Activated CD8-positive, alpha-beta T cell treated with anti-CD3 and anti-CD28 coated beads for 36 hours (primary cell): ENCODE data around the gene R3HDM4. TPM values are rescaled to one million over a fixed set of nuclear protein-coding genes. Genes with fewer than 3 reads are reported as not detected.

ENCODE experiments used
- ATAC-seq: fragments of 200-7000 bp; cut with Tn5 transposase; one replicate; pipeline ENCODE4 v1.10.0; 2021; ENCODE audit warnings: mild to moderate bottlenecking, moderate library complexity
- CTCF ChIA-PET: fragments of 350-600 bp; sonication (Branson Sonifier 250); formaldehyde crosslinking; loops from one replicate; lab custom pipeline; 2021; ENCODE audit warnings: antibody characterized with exemption; lab: Charles Lee
- POLR2A ChIA-PET: fragments of 350-600 bp; sonication (Branson Sonifier 250); formaldehyde crosslinking; loops from one replicate; lab custom pipeline; 2021; ENCODE audit warnings: antibody characterized with exemption; lab: Charles Lee
- DNase-seq: peaks from one replicate; pipeline ENCODE4 v3.0.0-alpha.2; 2020
- H3K27ac Mint-ChIP-seq: one replicate; pipeline ENCODE4 v1.8.0; 2021; ENCODE audit warnings: mild to moderate bottlenecking, mixed read lengths
- H3K27me3 Mint-ChIP-seq: one replicate; pipeline ENCODE4 v1.8.0; 2021; ENCODE audit warnings: mixed read lengths
- H3K36me3 Mint-ChIP-seq: one replicate; pipeline ENCODE4 v1.8.0; 2021; ENCODE audit warnings: low read depth, mixed read lengths
- H3K4me1 Mint-ChIP-seq: one replicate; pipeline ENCODE4 v1.8.0; 2021; ENCODE audit warnings: low read depth, mixed read lengths
- H3K4me3 Mint-ChIP-seq: one replicate; pipeline ENCODE4 v1.8.0; 2021; ENCODE audit warnings: mild to moderate bottlenecking, moderate library complexity, mixed read lengths
- H3K9me3 Mint-ChIP-seq: one replicate; pipeline ENCODE4 v1.8.0; 2021; ENCODE audit warnings: mixed read lengths
- CTCF ChIP-seq: fragments of 200-600 bp; IDR thresholded peaks from one replicate; pipeline ENCODE4 v1.8.0; 2022; ENCODE audit warnings: antibody characterized with exemption, mild to moderate bottlenecking
- intact Hi-C: fragments of 100-400 bp; cut with micrococcal nuclease; formaldehyde crosslinking; loops from one replicate; pipeline ENCODE4 v1.10.0; 2022
- total RNA-seq, 2 experiments: library from RNA; stranded (reverse); gene quantifications; one replicate each; pipeline ENCODE4 v1.2.3, GENCODE V29; 2021

The R3HDM4 gene
- total RNA-seq, 2 experiments from 2014 or later = 58.4 to 61.5 TPM

- Mint-ChIP-seq H3K9me3 (no peaks in the 10 kb centered on the region), H3K27ac (no peak overlapping the region), H3K4me3 (peak overlapping the region; percentile 26), H3K36me3 (no peaks in the 10 kb centered on the region), H3K4me1 (peaks cover 14% of the 10 kb centered on the region), H3K27me3 (peaks cover 11% of the 10 kb centered on the region)
- intact Hi-C loops = loop anchor here (2.0 kb wide), 1 partner anchor 58 kb away; no protein-coding TSS in a partner anchor
- ChIA-PET POLR2A (interaction anchor here (1.3 to 2.8 kb wide), 6 partner anchors 9 to 121 kb away, joined by 3 to 9 read pairs (median 4); partner anchors contain the start of genes MED16, RNU6-9 and WDR18), CTCF (interaction anchor here (0.6 to 2.5 kb wide), 27 partner anchors 9 to 378 kb away, joined by 3 to 31 read pairs (median 4); partner anchors contain the start of genes KISS1R, MED16, RNU6-9 and WDR18)
- no peak for DNase-seq
- no peak for ATAC-seq
- no peak for TF ChIP-seq CTCF
Measured at GRCh38 chr19:863315-863620, 49.8 kb downstream of the R3HDM4 start.

- CTCF ChIA-PET = interaction anchor here (0.8 to 2.5 kb wide), 11 partner anchors 45 to 378 kb away, joined by 3 to 31 read pairs (median 4); partner anchors contain the start of genes KISS1R and WDR18
- peak; percentile 64 for ATAC-seq
Measured at GRCh38 chr19:862581-863314, 50.3 kb downstream of the R3HDM4 start.

GRCh38 chr19:861756-862580 is 51.1 kb downstream of the R3HDM4 start:
- Mint-ChIP-seq H3K4me1 (peaks cover 14% of the 10 kb centered on the region), H3K27ac (no peak overlapping the region), H3K27me3 (peaks cover 14% of the 10 kb centered on the region), H3K4me3 (no peak overlapping the region), H3K9me3 (no peaks in the 10 kb centered on the region), H3K36me3 (no peaks in the 10 kb centered on the region)
- intact Hi-C loops = loop anchor here (2.0 kb wide), 1 partner anchor 59 kb away; no protein-coding TSS in a partner anchor
- DNase-seq = peak; percentile 72
- no peak for TF ChIP-seq CTCF
- ChIA-PET POLR2A (interaction anchor here (2.8 kb wide), 1 partner anchor 10 kb away, joined by 9 read pairs; no protein-coding TSS in a partner anchor), CTCF (interaction anchor here (0.9 to 2.1 kb wide), 2 partner anchors 45 to 58 kb away, joined by 3 to 28 read pairs; no protein-coding TSS in a partner anchor)
- peak; percentile 47 for ATAC-seq

More at GRCh38 chr19:862581-863314, 50.3 kb downstream of the R3HDM4 start:
- peaks cover 14% of the 10 kb centered on the region for H3K4me1 Mint-ChIP-seq
- H3K27ac Mint-ChIP-seq = no peak overlapping the region
- TF ChIP-seq CTCF = no peak
- intact Hi-C loops = loop anchor here (2.0 kb wide), 1 partner anchor 58 kb away; no protein-coding TSS in a partner anchor
- peak overlapping the region; percentile 33 for H3K4me3 Mint-ChIP-seq
- peak; percentile 84 for DNase-seq
- H3K36me3 Mint-ChIP-seq = no peaks in the 10 kb centered on the region
- POLR2A ChIA-PET = interaction anchor here (1.3 to 2.8 kb wide), 5 partner anchors 9 to 121 kb away, joined by 3 to 9 read pairs (median 5); partner anchors contain the start of gene WDR18
- no peaks in the 10 kb centered on the region for H3K9me3 Mint-ChIP-seq
- peaks cover 13% of the 10 kb centered on the region for H3K27me3 Mint-ChIP-seq

- peaks cover 14% of the 10 kb centered on the region for H3K27me3 Mint-ChIP-seq
- H3K4me1 Mint-ChIP-seq = peaks cover 14% of the 10 kb centered on the region
- no peak for TF ChIP-seq CTCF
- no peak overlapping the region for H3K4me3 Mint-ChIP-seq
- no peaks in the 10 kb centered on the region for H3K9me3 Mint-ChIP-seq
- H3K27ac Mint-ChIP-seq = no peak overlapping the region
- ATAC-seq (no peak), DNase-seq (no peak)
- H3K36me3 Mint-ChIP-seq = no peaks in the 10 kb centered on the region
- intact Hi-C loops = no loop called here
- ChIA-PET POLR2A (interaction anchor here (1.3 to 2.8 kb wide), 2 partner anchors 11 to 31 kb away, joined by 3 to 9 read pairs; no protein-coding TSS in a partner anchor), CTCF (no interaction called here)
Measured at GRCh38 chr19:861141-861755, 51.8 kb downstream of the R3HDM4 start.
